HEK293 (cell line): ENCODE results near the gene NIN.

Experiments
- CTCF ChIA-PET: fragments of 350-600 bp; formaldehyde crosslinking; extraction: SDS; loops from one replicate; lab custom pipeline; 2021; ENCODE audit warnings: antibody characterized with exemption; lab: Yijun Ruan, JAX
- POLR2A ChIA-PET: fragments of 300-600 bp; formaldehyde crosslinking; extraction: SDS; loops from one replicate; lab custom pipeline; 2020; ENCODE audit warnings: antibody characterized with exemption, inconsistent platforms; lab: Yijun Ruan, JAX
- H3K27ac ChIP-seq: fragments of 200-500 bp; sonication (Bioruptor generic); 2 replicates; pipeline ENCODE4 v1.5.1; 2014; ENCODE audit warnings: low read depth, low read length, control low read depth, inconsistent platforms; ENCODE audit errors: extremely low read depth
- H3K36me3 ChIP-seq, 2 experiments: fragments of 200-500 bp in 1 of 2; sonication (Bioruptor generic) in 1 of 2; 1 replicate in 1 of 2; 2 replicates in 1 of 2; pipeline ENCODE4 v1.5.1; 2014 to 2017; ENCODE audit warnings: inconsistent platforms in 2 of 2, low read length in 2 of 2; ENCODE audit not compliant: control insufficient read depth in 2 of 2, insufficient read depth in 1 of 2
- H3K4me1 ChIP-seq: fragments of 200-500 bp; sonication (Bioruptor generic); 2 replicates; pipeline ENCODE4 v1.5.1; 2014; ENCODE audit warnings: mild to moderate bottlenecking, low read length, inconsistent platforms; ENCODE audit not compliant: control insufficient read depth, insufficient read depth
- H3K4me3 ChIP-seq: 2 replicates; pipeline ENCODE4 v1.5.1; 2011; ENCODE audit warnings: low read depth, mild to moderate bottlenecking, control low read depth, low read length, moderate library complexity
- H3K9me3 ChIP-seq: fragments of 200-500 bp; sonication (Bioruptor generic); 2 replicates; pipeline ENCODE4 v1.5.1; 2014; ENCODE audit warnings: low read depth, low read length, inconsistent platforms; ENCODE audit not compliant: control insufficient read depth, insufficient read depth
- GFI1B ChIP-seq: fragments of 450-650 bp; formaldehyde crosslinking; IDR thresholded peaks from 2 replicates; pipeline ENCODE4 v1.5.1; 2016; ENCODE audit warnings: missing biosample characterization, missing genetic modification characterization
- GLI4 ChIP-seq: fragments of 450-650 bp; formaldehyde crosslinking; IDR thresholded peaks from 2 replicates; pipeline ENCODE4 v1.5.1; 2016; ENCODE audit warnings: missing biosample characterization, missing genetic modification characterization
- HIC1 ChIP-seq: fragments of 450-650 bp; formaldehyde crosslinking; IDR thresholded peaks from 2 replicates; pipeline ENCODE4 v1.5.1; 2016; ENCODE audit warnings: missing biosample characterization, missing genetic modification characterization
- PATZ1 ChIP-seq: fragments of 450-650 bp; formaldehyde crosslinking; IDR thresholded peaks from 2 replicates; pipeline ENCODE4 v1.5.1; 2016; ENCODE audit warnings: missing biosample characterization, missing genetic modification characterization
- PRDM4 ChIP-seq: fragments of 450-650 bp; formaldehyde crosslinking; IDR thresholded peaks from 2 replicates; pipeline ENCODE4 v1.5.1; 2017; ENCODE audit warnings: missing biosample characterization, missing genetic modification characterization
- REST ChIP-seq: fragments of 450-650 bp; formaldehyde crosslinking; IDR thresholded peaks from 2 replicates; pipeline ENCODE4 v1.5.1; 2016; ENCODE audit warnings: missing biosample characterization, missing genetic modification characterization
- ZNF133 ChIP-seq: fragments of 450-650 bp; formaldehyde crosslinking; IDR thresholded peaks from 2 replicates; pipeline ENCODE4 v1.5.1; 2016; ENCODE audit warnings: missing biosample characterization, missing genetic modification characterization
- ZNF138 ChIP-seq: fragments of 450-650 bp; formaldehyde crosslinking; IDR thresholded peaks from 2 replicates; pipeline ENCODE4 v1.5.1; 2016; ENCODE audit warnings: missing biosample characterization, missing genetic modification characterization, borderline replicate concordance
- ZNF211 ChIP-seq: fragments of 450-650 bp; formaldehyde crosslinking; IDR thresholded peaks from 2 replicates; pipeline ENCODE4 v1.5.1; 2016; ENCODE audit warnings: low read depth, missing biosample characterization, missing genetic modification characterization
- ZNF239 ChIP-seq: fragments of 450-650 bp; formaldehyde crosslinking; IDR thresholded peaks from 2 replicates; pipeline ENCODE4 v1.5.1; 2016; ENCODE audit warnings: missing biosample characterization, missing genetic modification characterization
- ZNF292 ChIP-seq: fragments of 450-650 bp; formaldehyde crosslinking; IDR thresholded peaks from 2 replicates; pipeline ENCODE4 v1.5.1; 2016; ENCODE audit warnings: low read depth, missing biosample characterization, missing genetic modification characterization, borderline replicate concordance
- ZNF391 ChIP-seq: fragments of 450-650 bp; formaldehyde crosslinking; IDR thresholded peaks from 2 replicates; pipeline ENCODE4 v1.5.1; 2016; ENCODE audit warnings: low read depth, missing biosample characterization, missing genetic modification characterization, borderline replicate concordance
- ZNF548 ChIP-seq: fragments of 450-650 bp; formaldehyde crosslinking; IDR thresholded peaks from 2 replicates; pipeline ENCODE4 v1.5.1; 2016; ENCODE audit warnings: missing biosample characterization, missing genetic modification characterization
- ZNF645 ChIP-seq: fragments of 450-650 bp; formaldehyde crosslinking; IDR thresholded peaks from 2 replicates; pipeline ENCODE4; 2016; ENCODE audit warnings: missing biosample characterization, missing genetic modification characterization
- ZNF670 ChIP-seq: fragments of 450-650 bp; formaldehyde crosslinking; IDR thresholded peaks from 2 replicates; pipeline ENCODE4 v1.5.1; 2016; ENCODE audit warnings: missing biosample characterization, missing genetic modification characterization, low read depth
- ZNF704 ChIP-seq: fragments of 450-650 bp; formaldehyde crosslinking; IDR thresholded peaks from 2 replicates; pipeline ENCODE4 v1.5.1; 2016; ENCODE audit warnings: missing biosample characterization, missing genetic modification characterization
- ZSCAN16 ChIP-seq: fragments of 450-650 bp; formaldehyde crosslinking; IDR thresholded peaks from 2 replicates; pipeline ENCODE4 v1.5.1; 2016; ENCODE audit warnings: missing biosample characterization, missing genetic modification characterization

NIN gene

GRCh38 chr14:50772412-50772811, 58.5 kb downstream of the NIN start:
- no peak overlapping the region for H3K4me3 ChIP-seq
- TF ChIP-seq GLI4 (tag by site-specific recombination) (no peak), ZNF704 (tag by site-specific recombination) (no peak), ZNF211 (tag by site-specific recombination) (no peak), REST (tag by site-specific recombination) (no peak), ZNF138 (tag by site-specific recombination) (no peak), ZNF391 (tag by site-specific recombination) (no peak), GFI1B (tag by site-specific recombination) (no peak), ZSCAN16 (tag by site-specific recombination) (no peak), PATZ1 (no peak), PRDM4 (tag by site-specific recombination) (no peak), ZNF670 (no peak), ZNF645 (tag by site-specific recombination) (no peak), ZNF133 (tag by site-specific recombination) (no peak), ZNF239 (no peak), ZNF292 (no peak), HIC1 (tag by site-specific recombination) (no peak), ZNF548 (no peak)
- TF ChIP-seq, all 188 proteins: peak for 0
- Histone ChIP-seq H3K36me3 (peaks cover 33 to 56% of the 10 kb centered on the region in 2 experiments), H3K4me1 (peaks cover 13% of the 10 kb centered on the region; the same call in 1 of the 2 replicates), H3K9me3 (no peaks in the 10 kb centered on the region), H3K27ac (no peak overlapping the region)
- ChIA-PET POLR2A (no interaction called here), CTCF (interaction anchor here (0.5 to 6.9 kb wide), 5 partner anchors 10 to 915 kb away, joined by 3 to 107 read pairs (median 8); no protein-coding TSS in a partner anchor)
